HEK293 (cell line): ENCODE data around the gene AIFM3.

ENCODE experiments used
- CTCF ChIA-PET: fragments of 350-600 bp; formaldehyde crosslinking; extraction: SDS; loops from one replicate; lab custom pipeline; 2021; ENCODE audit warnings: antibody characterized with exemption; lab: Yijun Ruan, JAX
- POLR2A ChIA-PET: fragments of 300-600 bp; formaldehyde crosslinking; extraction: SDS; loops from one replicate; lab custom pipeline; 2020; ENCODE audit warnings: antibody characterized with exemption, inconsistent platforms; lab: Yijun Ruan, JAX
- H3K27ac ChIP-seq: fragments of 200-500 bp; sonication (Bioruptor generic); 2 replicates; pipeline ENCODE4 v1.5.1; 2014; ENCODE audit warnings: low read depth, low read length, control low read depth, inconsistent platforms; ENCODE audit errors: extremely low read depth
- H3K36me3 ChIP-seq, 2 experiments: fragments of 200-500 bp in 1 of 2; sonication (Bioruptor generic) in 1 of 2; 1 replicate in 1 of 2; 2 replicates in 1 of 2; pipeline ENCODE4 v1.5.1; 2014 to 2017; ENCODE audit warnings: inconsistent platforms in 2 of 2, low read length in 2 of 2; ENCODE audit not compliant: control insufficient read depth in 2 of 2, insufficient read depth in 1 of 2
- H3K4me1 ChIP-seq: fragments of 200-500 bp; sonication (Bioruptor generic); 2 replicates; pipeline ENCODE4 v1.5.1; 2014; ENCODE audit warnings: mild to moderate bottlenecking, low read length, inconsistent platforms; ENCODE audit not compliant: control insufficient read depth, insufficient read depth
- H3K4me3 ChIP-seq: 2 replicates; pipeline ENCODE4 v1.5.1; 2011; ENCODE audit warnings: low read depth, mild to moderate bottlenecking, control low read depth, low read length, moderate library complexity
- H3K9me3 ChIP-seq: fragments of 200-500 bp; sonication (Bioruptor generic); 2 replicates; pipeline ENCODE4 v1.5.1; 2014; ENCODE audit warnings: low read depth, low read length, inconsistent platforms; ENCODE audit not compliant: control insufficient read depth, insufficient read depth
- KLF9 ChIP-seq: fragments of 450-650 bp; formaldehyde crosslinking; IDR thresholded peaks from 2 replicates; pipeline ENCODE4 v1.5.1; 2016; ENCODE audit warnings: missing biosample characterization, missing genetic modification characterization, low read depth
- SCRT1 ChIP-seq: fragments of 450-650 bp; formaldehyde crosslinking; IDR thresholded peaks from 2 replicates; pipeline ENCODE4 v1.5.1; 2016; ENCODE audit warnings: missing biosample characterization, missing genetic modification characterization, borderline replicate concordance
- SCRT2 ChIP-seq: fragments of 450-650 bp; formaldehyde crosslinking; IDR thresholded peaks from 2 replicates; pipeline ENCODE4 v1.5.1; 2016; ENCODE audit warnings: missing biosample characterization, missing genetic modification characterization
- SETDB1 ChIP-seq: IDR thresholded peaks from one replicate; pipeline ENCODE4 v1.6.1; 2017; ENCODE audit warnings: mild to moderate bottlenecking, low read length, moderate library complexity, mixed read lengths; ENCODE audit not compliant: insufficient read length
- ZBTB20 ChIP-seq: fragments of 450-650 bp; formaldehyde crosslinking; IDR thresholded peaks from 2 replicates; pipeline ENCODE4 v1.5.1; 2016; ENCODE audit warnings: missing biosample characterization, missing genetic modification characterization
- ZFP3 ChIP-seq: fragments of 450-650 bp; formaldehyde crosslinking; IDR thresholded peaks from 2 replicates; pipeline ENCODE4 v1.5.1; 2016; ENCODE audit warnings: low read depth, missing biosample characterization, missing genetic modification characterization
- ZNF112 ChIP-seq: fragments of 450-650 bp; formaldehyde crosslinking; IDR thresholded peaks from 2 replicates; pipeline ENCODE4 v1.5.0; 2017; ENCODE audit warnings: missing biosample characterization, missing genetic modification characterization
- ZNF157 ChIP-seq: fragments of 450-650 bp; formaldehyde crosslinking; IDR thresholded peaks from 2 replicates; pipeline ENCODE4 v1.5.1; 2016; ENCODE audit warnings: missing biosample characterization, missing genetic modification characterization
- ZNF394 ChIP-seq: fragments of 450-650 bp; formaldehyde crosslinking; IDR thresholded peaks from 2 replicates; pipeline ENCODE4 v1.5.1; 2016; ENCODE audit warnings: missing biosample characterization, missing genetic modification characterization, mild to moderate bottlenecking, moderate library complexity, borderline replicate concordance
- ZNF433 ChIP-seq: fragments of 450-650 bp; formaldehyde crosslinking; IDR thresholded peaks from 2 replicates; pipeline ENCODE4 v1.5.1; 2016; ENCODE audit warnings: missing biosample characterization, missing genetic modification characterization, low read depth
- ZNF548 ChIP-seq: fragments of 450-650 bp; formaldehyde crosslinking; IDR thresholded peaks from 2 replicates; pipeline ENCODE4 v1.5.1; 2016; ENCODE audit warnings: missing biosample characterization, missing genetic modification characterization
- ZNF621 ChIP-seq: fragments of 450-650 bp; formaldehyde crosslinking; IDR thresholded peaks from 2 replicates; pipeline ENCODE4 v1.5.1; 2017; ENCODE audit warnings: missing biosample characterization, missing genetic modification characterization
- ZNF768 ChIP-seq: fragments of 450-650 bp; formaldehyde crosslinking; IDR thresholded peaks from 2 replicates; pipeline ENCODE4 v1.5.1; 2018; ENCODE audit warnings: missing biosample characterization, mild to moderate bottlenecking, missing genetic modification characterization
- TF ChIP-seq, protein P1 (sequence below): fragments of 450-650 bp; formaldehyde crosslinking; IDR thresholded peaks from 2 replicates; pipeline ENCODE4 v1.5.1; 2016; ENCODE audit warnings: missing biosample characterization, missing genetic modification characterization, borderline replicate concordance
- TF ChIP-seq, protein P2 (sequence below): fragments of 450-650 bp; formaldehyde crosslinking; conservative IDR thresholded peaks from 2 replicates; pipeline ENCODE4 v1.5.1; 2016; ENCODE audit warnings: low read depth, missing biosample characterization, missing genetic modification characterization

Gene AIFM3

DNA sequence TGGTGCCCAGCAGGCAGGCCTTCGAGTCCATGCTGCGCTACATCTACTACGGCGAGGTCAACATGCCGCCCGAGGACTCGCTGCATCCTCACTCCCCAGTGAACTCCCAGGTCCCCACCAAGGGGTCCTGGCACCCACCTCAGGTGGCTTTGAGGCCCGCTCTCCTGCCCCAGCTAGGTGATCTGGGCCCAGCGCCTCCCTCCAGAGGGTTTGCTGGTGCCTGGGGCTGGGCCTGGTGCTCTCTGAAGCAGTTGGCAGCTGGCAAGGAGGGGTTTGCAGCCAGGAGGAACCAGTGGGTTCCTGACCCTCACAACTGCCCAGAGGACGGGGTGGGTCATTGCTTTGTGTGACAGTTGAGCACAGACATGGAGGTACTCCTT lies 29.0 kb downstream of the AIFM3 start:
- CTCF ChIA-PET: interaction anchor here (0.8 kb wide), 1 partner anchor 110 kb away, joined by 3 read pairs; no protein-coding TSS in a partner anchor
- peaks cover 0 to 96% of the 10 kb centered on the region in 2 experiments; a peak in 1 of 3 replicates for H3K36me3 ChIP-seq
- no peaks in the 10 kb centered on the region for H3K9me3 ChIP-seq
- TF ChIP-seq ZBTB20 (no peak), KLF9 (tag by site-specific recombination) (no peak), ZNF394 (tag by site-specific recombination) (no peak), ZNF768 (tag by site-specific recombination) (no peak), SCRT2 (tag by site-specific recombination) (no peak), ZFP3 (tag by site-specific recombination) (no peak), ZNF548 (tag by site-specific recombination) (no peak), ZNF112 (tag by site-specific recombination) (no peak), ZNF157 (tag by site-specific recombination) (no peak), ZNF433 (tag by site-specific recombination) (no peak), SETDB1 (no peak), ZNF621 (tag by site-specific recombination) (no peak), SCRT1 (no peak)
- TF ChIP-seq, protein P1, sequence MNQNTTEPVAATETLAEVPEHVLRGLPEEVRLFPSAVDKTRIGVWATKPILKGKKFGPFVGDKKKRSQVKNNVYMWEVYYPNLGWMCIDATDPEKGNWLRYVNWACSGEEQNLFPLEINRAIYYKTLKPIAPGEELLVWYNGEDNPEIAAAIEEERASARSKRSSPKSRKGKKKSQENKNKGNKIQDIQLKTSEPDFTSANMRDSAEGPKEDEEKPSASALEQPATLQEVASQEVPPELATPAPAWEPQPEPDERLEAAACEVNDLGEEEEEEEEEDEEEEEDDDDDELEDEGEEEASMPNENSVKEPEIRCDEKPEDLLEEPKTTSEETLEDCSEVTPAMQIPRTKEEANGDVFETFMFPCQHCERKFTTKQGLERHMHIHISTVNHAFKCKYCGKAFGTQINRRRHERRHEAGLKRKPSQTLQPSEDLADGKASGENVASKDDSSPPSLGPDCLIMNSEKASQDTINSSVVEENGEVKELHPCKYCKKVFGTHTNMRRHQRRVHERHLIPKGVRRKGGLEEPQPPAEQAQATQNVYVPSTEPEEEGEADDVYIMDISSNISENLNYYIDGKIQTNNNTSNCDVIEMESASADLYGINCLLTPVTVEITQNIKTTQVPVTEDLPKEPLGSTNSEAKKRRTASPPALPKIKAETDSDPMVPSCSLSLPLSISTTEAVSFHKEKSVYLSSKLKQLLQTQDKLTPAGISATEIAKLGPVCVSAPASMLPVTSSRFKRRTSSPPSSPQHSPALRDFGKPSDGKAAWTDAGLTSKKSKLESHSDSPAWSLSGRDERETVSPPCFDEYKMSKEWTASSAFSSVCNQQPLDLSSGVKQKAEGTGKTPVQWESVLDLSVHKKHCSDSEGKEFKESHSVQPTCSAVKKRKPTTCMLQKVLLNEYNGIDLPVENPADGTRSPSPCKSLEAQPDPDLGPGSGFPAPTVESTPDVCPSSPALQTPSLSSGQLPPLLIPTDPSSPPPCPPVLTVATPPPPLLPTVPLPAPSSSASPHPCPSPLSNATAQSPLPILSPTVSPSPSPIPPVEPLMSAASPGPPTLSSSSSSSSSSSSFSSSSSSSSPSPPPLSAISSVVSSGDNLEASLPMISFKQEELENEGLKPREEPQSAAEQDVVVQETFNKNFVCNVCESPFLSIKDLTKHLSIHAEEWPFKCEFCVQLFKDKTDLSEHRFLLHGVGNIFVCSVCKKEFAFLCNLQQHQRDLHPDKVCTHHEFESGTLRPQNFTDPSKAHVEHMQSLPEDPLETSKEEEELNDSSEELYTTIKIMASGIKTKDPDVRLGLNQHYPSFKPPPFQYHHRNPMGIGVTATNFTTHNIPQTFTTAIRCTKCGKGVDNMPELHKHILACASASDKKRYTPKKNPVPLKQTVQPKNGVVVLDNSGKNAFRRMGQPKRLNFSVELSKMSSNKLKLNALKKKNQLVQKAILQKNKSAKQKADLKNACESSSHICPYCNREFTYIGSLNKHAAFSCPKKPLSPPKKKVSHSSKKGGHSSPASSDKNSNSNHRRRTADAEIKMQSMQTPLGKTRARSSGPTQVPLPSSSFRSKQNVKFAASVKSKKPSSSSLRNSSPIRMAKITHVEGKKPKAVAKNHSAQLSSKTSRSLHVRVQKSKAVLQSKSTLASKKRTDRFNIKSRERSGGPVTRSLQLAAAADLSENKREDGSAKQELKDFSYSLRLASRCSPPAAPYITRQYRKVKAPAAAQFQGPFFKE: no peak
- TF ChIP-seq, protein P2, sequence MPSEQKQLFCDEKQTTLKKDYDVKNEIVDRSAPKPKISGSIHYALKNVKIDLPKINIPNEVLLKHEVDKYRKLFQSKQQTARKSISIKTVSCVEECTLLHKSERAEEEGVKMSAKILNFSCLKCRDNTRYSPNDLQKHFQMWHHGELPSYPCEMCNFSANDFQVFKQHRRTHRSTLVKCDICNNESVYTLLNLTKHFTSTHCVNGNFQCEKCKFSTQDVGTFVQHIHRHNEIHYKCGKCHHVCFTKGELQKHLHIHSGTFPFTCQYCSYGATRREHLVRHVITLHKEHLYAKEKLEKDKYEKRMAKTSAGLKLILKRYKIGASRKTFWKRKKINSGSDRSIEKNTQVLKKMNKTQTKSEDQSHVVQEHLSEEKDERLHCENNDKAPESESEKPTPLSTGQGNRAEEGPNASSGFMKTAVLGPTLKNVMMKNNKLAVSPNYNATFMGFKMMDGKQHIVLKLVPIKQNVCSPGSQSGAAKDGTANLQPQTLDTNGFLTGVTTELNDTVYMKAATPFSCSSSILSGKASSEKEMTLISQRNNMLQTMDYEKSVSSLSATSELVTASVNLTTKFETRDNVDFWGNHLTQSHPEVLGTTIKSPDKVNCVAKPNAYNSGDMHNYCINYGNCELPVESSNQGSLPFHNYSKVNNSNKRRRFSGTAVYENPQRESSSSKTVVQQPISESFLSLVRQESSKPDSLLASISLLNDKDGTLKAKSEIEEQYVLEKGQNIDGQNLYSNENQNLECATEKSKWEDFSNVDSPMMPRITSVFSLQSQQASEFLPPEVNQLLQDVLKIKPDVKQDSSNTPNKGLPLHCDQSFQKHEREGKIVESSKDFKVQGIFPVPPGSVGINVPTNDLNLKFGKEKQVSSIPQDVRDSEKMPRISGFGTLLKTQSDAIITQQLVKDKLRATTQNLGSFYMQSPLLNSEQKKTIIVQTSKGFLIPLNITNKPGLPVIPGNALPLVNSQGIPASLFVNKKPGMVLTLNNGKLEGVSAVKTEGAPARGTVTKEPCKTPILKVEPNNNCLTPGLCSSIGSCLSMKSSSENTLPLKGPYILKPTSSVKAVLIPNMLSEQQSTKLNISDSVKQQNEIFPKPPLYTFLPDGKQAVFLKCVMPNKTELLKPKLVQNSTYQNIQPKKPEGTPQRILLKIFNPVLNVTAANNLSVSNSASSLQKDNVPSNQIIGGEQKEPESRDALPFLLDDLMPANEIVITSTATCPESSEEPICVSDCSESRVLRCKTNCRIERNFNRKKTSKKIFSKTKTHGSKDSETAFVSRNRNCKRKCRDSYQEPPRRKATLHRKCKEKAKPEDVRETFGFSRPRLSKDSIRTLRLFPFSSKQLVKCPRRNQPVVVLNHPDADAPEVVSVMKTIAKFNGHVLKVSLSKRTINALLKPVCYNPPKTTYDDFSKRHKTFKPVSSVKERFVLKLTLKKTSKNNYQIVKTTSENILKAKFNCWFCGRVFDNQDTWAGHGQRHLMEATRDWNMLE: no peak
- TF ChIP-seq, all 188 proteins: peak for 0
- no peak overlapping the region for H3K4me3 ChIP-seq
- H3K27ac ChIP-seq: no peak overlapping the region
- POLR2A ChIA-PET: interaction anchor here (3.0 kb wide), 1 partner anchor 14 kb away, joined by 13 read pairs; the partner anchor contains the start of gene LZTR1
- no peaks in the 10 kb centered on the region for H3K4me1 ChIP-seq
